ENCODE data around the gene NACC2.
A peak's percentile ranks its signal among the peaks of the same experiment; 100 is the strongest.

NACC2 gene

DNA sequence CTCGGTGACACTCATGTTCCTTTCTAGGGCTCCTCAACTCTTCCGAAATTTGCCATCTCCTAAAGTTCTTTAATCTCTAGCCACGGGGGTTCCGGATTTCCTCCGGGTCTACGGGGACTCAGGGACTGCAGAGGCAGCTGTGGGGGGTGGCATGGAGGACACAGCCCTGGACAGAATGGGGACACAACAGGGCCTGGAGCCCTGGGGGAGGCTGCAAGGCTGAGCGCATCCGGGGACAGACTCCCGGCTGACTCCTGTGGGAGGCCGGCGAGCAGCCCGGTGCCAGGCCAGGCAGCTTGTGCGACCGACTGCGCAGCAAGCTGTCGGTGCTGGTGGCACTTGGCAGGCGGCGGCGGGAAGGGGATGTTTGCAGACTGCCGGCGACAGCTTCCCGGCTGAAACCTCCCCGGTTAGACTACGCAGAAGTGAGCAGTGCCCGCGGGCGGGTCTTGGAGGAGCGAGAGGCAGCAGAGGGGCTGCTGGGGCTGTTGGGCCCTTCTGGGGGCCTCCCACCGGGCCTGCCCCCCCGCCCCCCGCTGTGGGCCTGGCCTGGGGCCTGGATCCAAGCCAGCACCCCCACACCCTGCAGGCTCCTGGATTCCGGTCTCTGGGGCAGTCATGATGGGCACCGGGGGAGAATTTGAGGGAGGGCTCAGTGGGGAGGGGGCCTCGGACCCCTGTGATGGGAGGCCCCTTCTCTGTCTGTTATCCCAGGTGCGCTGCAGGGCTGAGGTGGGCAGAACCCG is 105.2 kb downstream of the NACC2 start:
- peak; percentile 13 for DNase-seq

DNA sequence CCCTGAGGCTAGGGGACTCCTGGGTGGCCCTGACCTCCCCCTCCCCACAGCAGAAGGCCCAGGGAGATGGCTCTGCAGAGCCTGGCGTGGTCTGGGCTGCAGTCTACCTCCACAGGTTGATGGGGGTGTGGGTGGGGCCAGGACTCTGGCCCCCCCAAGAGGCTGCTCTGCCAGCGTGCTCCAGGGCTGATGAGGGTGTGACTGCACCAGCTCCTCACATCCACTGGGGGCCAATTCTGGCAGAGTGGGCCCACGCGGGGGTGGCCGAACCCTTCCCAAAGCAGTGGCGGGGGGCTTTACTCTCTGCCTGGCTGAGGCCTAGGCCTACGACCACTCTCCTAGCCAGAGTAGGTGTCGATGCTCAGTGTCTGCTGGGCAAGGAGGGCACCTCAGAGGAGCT is 105.9 kb downstream of the NACC2 start:
- no peak for DNase-seq

DNA sequence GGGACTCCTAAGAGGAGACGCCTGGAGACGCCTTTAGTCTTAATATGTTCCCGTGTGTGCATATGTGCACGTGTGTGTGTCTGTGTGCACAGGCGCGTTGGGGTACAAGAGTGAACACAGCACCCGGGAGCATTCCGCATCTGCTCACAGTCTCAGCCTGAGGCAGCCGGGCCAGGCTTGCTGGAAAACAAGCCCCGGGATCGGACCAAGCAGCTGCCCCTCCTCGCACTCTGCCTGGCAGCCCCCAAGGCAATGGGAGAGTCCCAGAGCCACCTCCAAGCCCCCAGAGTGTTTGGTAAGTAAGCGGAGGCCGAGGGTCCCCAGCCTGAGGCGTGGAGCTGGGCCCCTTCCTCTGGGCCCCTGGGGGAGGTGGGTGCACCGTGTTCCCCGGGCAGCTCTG is 106.6 kb downstream of the NACC2 start:
- DNase-seq: no peak

DNA sequence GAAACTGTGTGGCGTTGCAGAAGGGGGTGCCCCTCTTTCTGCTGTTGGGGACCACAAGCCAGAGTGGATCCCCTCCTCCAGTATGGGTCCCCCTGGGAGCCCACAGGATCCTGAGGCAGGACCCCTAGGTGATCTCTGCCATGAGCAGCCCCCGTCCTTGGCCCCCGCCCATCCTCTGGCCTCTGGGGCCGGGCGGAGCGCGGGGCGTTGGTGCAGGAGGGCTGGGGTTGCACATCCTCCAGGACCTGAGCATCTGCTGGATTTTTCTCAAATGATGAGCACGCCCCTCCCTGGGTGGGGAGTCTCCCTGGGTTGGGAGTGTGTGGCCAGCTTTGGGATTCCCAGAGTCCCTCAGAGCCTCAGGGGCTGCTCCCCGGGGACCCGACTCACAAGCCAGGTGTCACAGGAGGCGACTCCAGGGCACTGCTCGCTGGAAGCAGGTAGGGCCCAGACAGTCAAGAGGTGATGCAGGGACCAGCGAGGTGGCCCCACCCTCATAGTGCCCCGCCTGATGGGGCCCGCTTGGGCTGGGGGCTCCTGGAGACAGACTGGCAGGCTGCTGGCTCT is 107.2 kb downstream of the NACC2 start:
- no peak for DNase-seq

DNA sequence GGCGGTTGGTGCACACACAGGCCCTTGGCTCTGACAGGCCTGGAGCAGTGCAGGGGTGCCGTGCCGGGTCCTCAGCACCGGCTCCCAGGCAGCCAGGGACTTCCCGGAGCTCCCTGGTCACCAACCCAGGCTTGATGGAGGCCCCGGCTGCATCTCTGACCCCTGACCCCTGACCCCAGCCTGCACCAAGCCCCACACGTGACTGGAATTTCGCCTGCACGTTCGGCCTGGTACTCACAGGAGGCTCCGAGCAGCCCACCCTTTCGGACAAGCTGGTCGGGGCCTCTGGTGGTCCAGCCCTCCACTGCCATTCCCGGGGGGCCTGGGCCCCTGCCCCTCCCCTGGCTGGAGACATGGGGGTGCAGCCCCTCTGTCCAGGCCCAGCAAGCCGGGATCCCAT is 108.5 kb downstream of the NACC2 start:
- DNase-seq: no peak

DNA sequence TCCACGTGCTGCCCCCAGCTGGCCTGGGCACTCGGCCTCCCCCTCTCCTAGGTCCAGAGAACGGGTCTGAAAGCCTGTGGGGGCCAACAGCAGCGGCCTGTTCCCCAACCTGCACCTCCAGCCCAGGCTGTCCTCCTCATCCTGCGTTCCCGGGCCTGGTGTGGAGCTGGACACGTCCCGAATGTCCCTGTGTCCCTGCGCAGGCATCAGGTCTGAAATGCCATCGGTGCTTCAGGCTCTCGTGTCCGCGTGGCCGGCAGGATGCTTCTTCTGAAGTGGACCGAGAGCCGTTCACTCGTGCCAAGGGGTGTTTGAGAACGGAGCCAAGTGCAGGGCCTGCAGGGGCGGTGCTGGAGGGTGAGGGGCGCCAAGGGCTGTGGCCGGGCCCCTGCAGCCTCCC is 109.2 kb downstream of the NACC2 start:
- DNase-seq: no peak

DNA sequence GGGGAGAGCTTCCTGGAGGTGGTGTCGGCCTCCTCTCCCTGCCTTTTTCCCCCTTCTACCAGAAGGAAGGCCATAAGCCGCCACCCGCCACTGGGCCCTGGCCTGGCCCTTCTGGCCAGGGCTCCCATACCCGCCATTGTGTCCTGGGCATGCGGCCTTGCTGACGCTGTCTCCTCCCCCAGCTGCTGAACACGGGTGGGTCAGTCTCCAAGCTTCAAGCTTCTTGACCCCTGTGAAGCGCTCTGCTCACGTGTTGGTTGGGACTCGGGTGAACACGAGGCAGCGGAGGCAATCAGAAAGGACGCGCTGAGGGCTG is 109.7 kb downstream of the NACC2 start:
- DNase-seq: no peak

DNA sequence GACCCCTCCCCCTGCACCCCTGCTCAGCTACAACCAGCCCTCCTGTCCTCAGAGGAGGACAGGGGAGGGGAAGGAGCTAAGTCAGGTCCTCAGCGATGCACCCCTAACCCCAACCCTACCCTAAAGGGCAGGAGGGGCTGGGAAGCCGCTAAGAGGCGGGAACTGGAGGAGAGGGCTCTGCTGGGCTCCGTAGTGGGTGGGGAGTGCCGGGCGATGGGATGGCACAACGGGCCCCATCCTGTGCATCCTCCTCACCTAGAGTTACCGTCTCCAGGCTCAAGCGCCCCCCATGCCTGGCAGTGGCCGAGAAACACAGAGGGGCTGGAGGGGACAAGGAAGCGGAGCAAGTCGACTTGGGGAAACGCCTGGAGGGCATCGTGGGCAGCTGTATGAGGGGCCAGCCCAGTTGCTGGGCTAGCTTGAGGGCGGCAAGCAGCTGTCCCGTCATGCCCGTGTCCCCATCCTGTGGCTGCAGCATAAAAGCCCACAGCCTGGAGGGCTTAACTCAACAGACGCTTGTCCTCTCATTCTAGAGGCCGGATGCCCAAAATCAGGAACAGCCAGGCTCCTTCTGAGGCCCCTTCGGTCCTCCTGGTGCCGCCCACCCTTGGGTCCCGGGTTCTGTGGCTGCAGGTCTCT is 110.9 kb downstream of the NACC2 start:
- DNase-seq: no peak

DNA sequence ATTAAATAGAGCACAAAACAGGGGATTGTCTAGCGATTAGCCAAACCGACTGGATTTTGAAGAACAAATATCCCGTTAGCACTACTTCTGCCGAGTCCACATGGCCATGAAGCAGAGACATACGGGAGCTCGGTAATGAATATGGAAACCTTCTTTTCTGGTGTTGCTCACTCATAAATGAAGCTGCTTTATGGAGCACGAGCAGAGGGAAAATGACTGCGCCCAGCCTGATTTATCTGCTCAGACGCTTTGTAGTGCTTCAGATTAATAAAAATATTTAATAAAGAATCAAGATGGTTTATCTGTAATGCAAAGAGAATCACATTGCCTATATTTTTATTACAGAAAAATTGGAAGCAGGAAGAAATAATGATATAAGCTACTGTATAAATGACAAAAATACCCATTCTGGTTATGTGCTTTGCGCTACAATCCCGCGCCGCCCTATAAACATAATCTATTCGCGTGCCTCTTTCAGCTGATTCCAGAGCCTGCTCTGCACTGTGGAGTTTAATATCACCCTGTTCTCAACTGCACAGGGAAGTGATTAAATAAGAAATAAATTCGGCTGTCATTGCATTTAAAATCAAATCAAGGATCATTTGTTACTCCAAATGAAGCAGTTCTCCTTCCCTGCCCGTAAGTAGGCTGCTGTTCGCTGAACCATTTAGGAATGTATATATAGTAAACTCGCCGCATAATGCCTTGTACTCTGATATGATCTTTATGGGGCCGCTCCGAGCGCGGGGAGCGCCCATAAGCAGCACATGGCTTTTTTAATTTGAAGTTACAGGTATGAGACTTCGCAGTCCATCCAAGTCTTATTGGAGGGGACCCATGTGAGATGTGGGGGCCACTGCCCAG is 111.6 kb downstream of the NACC2 start:
- no peak for DNase-seq

DNA sequence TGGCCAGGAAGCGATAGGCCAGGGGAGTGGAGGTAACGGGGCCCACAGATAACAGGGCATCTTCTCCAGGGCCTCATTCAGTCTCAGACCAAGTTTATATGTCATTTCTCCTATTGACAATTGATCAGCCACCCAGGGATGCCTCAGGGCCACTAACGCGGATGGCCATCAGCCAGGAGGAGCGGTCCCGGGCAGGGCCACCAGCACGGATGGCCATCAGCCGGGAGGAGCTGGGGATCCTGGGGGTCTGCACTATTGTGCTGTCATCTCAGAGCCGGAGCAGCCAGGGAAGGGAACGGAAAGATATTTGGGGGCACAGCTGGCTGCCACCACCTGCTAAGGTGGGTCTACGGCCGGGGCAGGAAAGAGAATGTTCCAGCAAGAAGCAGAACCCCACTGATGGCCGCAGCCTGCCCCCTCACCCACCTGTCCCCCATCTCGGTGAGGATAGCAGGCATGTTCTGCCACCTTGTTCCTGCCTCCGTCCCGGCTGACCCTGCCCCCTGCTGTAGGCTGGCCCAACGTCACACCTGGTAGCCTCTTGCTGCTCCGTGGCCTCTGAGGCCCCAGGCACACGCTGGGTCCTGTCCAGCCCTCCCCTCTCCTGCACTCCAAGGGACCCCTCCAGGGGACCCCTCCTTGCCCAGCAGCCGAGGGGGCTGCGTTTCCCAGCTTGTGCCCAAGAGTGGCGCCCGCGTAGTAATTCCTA is 112.4 kb downstream of the NACC2 start:
- DNase-seq: no peak

DNA sequence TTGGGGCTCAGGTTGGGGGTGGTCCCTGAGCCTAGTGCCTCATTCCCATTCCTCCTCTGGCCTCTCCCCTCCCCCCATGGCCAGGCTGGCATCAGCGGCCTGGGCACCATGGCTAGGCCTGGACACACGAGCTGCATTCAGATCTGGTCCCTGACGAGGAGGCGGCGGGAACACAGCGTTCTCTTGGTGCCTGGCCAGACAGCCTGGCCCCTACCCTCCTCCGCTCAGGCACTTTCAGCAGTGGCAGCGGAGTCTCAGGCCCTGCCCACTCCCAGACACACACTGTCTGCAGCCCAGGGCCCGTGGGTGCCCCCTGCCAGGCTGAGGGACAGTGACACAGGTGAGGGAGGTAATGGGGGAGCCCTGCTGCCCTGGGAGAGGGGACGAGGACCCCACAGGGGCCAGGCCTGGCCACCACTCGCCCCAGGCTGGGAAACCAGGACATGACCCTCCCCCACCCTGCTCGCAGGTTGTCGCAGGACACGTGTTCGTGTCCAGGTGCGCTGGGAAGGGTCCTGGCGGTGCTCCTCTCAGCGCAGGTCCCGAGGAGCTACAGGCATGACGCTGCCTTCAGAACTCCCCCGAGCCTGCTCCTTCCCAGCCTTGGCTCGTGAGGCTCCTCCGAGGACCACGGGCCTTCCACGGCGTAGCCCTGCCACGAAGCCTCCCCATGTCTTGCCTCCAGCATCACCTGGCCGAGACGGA is 114.0 kb downstream of the NACC2 start:
- no peak for DNase-seq

DNA sequence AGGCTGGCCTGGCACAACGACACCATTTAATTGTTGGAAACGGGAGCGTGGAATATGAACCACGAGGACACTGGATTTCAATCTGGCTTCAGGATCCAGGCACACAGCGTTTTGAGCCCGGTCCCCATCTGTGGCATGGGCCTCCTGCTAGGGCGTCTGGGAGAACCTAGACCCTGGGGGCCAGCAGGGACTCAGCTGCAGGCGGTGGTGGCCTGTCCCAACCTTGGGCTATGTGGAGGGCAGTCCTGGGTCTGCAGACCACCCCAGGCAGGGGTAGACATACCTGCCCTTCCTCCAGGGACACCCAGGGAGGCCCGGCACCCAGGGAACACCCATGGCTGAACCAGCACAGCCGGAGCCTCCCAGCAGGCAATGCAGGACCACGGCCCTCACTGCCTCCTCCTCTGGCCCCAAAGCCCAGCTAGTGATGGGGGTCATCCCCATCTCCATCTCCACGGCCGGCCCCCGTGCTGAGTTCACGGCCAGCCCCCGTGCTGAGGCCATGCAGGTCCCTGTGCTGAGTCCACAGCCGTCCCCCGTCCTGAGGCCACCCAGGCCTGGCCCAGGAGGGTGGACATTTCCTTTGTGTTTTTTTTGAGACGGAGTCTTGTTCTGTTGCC is 115.4 kb downstream of the NACC2 start:
- DNase-seq: no peak

DNA sequence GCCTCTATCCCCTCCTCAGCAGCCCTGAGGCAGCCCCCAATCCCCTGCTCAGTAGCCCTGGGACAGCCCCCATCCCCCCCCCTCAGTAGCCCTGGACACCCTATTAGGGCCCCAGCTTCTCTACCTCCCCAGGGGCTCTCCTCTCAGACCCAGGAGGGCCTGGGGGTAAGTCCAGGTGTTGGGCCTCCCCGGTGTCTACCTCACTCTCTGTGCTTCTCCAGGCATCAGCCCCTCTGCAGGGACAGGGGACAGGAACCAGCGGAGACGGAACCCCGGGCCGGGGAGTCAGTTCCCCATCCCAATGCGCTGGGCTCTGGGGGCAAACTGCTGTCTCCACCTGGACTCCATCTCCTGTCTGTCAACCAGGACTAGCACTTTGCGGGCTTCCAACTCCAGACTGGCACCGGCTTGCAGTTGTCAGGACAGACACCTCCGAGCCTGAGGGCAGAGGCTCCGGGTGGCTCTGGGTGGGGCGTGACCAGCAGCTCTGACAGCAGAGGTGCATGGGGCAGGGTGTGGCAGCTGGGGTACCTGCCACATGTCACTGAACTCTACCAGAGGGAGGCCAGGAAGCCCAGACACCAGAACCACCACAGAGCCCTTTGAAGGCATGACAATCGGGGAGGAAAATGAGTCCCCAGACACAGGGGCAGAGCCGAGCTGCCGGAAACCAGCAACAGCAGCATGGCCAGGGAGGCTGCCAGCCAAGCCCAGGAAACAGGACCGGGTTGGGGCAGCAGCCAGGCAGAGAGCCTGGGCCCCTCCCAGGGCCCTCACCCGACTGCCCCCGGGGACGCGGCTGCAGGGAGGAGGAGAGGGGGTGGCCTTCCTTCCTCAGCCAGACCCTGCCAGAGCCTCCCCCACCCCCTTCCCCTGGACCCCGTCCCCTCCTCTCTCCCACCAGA is 116.2 kb downstream of the NACC2 start:
- no peak for DNase-seq

DNA sequence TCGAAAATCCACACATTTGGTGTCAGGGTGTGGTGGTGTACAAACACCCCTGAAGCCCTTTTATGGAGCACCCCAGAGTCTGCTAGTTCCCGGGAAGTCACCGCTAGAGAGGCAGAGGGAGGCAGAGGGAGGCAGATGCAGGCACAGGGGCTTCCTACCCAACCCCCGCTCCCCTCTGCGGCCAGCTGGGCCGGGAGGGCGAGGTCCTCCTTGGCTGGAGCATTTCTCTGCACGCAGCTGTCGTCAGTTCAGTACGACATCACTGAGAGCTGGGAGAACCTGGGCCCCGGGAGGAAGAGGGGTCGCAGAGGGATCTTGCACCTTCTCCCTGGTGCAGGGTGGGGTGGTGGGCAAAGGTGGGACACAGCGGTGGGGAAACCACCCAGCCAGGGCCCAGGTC is 118.1 kb downstream of the NACC2 start:
- no peak for DNase-seq

DNA sequence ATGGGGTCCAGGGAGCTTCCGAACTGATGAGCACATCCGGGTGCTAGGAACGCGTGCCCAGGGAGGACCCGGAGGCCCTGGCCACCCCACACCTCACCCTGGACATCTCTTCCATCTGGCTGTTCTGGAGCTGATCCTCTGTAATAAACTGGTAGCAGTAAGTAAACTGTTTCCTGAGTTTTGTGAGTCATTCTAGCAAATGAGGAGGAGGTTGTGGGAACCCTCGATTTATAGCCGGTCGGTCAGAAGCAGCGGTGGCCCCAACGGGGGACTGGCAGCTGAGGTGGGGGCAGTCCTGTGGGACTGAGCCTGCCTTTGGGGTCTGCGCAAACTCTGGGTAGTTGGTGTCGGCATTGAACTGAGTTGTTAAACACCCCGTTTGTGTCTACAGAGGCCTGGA is 118.6 kb downstream of the NACC2 start:
- no peak for DNase-seq

DNA sequence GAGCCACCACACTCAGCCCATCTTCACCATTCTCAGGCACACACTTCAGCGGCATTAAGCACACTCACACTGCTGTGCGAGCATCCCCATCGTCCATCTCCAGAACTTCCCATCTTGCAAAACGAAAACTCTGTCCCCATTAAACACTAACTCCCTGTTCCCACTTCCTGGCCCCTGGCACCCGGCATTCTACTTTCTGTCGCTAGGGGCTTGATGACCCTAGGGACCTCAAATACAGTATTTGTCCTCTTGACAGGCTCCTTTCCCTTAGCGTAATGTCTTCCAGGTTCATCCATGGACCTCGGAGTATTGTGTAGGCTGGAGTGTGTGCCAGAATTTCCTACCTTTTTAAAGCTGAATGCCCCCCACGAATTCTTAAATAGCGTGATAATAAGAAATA is 119.3 kb downstream of the NACC2 start:
- no peak for DNase-seq

DNA sequence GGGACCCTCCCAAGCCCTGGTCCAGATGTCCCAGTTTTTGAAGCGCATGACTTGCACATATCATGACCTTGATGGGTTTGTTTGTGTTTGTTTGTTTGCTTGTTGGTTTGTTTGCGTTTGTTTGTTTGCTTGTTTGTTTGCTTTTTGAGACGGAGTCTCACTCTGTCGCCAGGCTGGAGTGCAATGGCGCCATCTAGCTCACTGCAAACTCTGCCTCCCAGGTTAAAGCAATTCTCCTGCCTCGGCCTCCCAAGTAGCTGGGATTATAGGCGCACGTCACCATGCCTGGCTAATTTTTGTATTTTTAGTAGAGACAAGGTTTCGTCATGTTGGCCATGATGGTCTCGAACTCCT is 120.9 kb downstream of the NACC2 start:
- DNase-seq: no peak

DNA sequence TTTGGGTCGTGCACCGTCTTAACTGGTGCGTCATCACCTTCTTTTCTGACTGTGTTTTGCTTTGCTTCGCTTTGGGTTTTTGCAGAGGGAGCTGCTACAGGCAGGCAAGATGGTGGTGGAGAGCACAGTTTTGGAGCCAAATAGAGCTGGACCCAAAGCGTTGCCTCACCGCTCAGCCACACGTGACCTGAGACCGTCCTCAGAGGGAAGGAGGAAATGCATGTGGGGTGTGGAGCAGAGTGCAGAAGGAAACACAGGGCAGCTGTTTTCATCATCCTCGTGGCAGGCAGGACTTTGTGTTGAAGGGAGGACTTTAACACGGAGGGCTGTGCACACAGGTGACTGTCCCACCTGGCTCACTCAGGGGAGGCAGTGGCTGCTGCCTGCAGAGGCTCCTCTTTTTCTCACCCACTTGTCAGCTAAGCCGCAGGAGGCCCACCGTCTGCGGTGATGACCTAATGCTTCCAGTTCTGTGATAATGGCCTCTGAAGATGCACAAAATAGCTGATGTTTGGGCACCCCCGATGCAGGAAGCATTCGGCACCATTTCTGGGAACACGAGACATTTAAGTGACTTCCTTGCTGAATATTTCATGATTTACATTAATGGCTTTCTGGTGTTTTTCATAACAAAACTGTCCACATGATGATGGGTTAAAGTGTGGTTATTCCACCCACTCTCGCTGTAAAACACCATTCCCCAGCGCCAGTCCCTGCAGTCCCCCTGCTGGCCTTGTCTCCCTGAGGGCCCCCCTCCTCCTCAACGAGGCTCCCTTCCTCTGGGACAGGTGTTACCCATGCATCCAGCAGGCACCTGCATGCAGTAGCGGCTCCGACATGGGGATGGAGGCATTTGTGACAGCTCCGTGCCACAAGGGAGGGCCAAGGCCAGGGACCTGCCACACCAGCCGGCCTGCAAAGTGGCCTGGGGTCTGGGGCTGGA is 121.5 kb downstream of the NACC2 start:
- no peak for DNase-seq

DNA sequence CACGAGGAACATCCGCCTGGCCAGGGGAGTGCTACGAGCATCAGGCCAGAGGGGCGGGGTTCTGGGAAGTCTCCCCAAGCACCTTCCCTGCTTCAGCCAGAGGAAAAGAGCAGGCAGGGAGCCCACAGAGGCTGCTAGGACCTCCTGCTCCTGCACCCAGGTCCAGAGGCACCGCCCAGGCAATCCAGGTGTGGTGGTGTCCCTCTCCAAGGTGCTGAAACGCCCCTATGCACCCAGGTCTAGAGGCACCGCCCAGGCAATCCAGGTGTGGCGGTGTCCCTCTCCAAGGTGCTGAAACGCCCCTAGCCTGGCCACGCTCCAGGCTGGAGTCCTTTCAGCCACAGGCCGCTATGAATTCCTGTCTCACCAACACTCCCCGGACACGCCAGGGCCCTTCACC is 123.2 kb downstream of the NACC2 start:
- no peak for DNase-seq

Data from NCI-H1092 (cell line).